Suppressor macrophage treated with lipopolysaccharide for 4 hours (primary cell): ENCODE measurements around the gene PEAK1.
A peak's percentile ranks its signal among the peaks of the same experiment; 100 is the strongest.

ENCODE experiments used
- DNase-seq: peaks from one replicate; pipeline ENCODE4 v3.0.0-alpha.2; 2020

PEAK1 gene, protein sequence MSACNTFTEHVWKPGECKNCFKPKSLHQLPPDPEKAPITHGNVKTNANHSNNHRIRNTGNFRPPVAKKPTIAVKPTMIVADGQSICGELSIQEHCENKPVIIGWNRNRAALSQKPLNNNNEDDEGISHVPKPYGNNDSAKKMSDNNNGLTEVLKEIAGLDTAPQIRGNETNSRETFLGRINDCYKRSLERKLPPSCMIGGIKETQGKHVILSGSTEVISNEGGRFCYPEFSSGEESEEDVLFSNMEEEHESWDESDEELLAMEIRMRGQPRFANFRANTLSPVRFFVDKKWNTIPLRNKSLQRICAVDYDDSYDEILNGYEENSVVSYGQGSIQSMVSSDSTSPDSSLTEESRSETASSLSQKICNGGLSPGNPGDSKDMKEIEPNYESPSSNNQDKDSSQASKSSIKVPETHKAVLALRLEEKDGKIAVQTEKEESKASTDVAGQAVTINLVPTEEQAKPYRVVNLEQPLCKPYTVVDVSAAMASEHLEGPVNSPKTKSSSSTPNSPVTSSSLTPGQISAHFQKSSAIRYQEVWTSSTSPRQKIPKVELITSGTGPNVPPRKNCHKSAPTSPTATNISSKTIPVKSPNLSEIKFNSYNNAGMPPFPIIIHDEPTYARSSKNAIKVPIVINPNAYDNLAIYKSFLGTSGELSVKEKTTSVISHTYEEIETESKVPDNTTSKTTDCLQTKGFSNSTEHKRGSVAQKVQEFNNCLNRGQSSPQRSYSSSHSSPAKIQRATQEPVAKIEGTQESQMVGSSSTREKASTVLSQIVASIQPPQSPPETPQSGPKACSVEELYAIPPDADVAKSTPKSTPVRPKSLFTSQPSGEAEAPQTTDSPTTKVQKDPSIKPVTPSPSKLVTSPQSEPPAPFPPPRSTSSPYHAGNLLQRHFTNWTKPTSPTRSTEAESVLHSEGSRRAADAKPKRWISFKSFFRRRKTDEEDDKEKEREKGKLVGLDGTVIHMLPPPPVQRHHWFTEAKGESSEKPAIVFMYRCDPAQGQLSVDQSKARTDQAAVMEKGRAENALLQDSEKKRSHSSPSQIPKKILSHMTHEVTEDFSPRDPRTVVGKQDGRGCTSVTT (N-terminal part only)

DNA sequence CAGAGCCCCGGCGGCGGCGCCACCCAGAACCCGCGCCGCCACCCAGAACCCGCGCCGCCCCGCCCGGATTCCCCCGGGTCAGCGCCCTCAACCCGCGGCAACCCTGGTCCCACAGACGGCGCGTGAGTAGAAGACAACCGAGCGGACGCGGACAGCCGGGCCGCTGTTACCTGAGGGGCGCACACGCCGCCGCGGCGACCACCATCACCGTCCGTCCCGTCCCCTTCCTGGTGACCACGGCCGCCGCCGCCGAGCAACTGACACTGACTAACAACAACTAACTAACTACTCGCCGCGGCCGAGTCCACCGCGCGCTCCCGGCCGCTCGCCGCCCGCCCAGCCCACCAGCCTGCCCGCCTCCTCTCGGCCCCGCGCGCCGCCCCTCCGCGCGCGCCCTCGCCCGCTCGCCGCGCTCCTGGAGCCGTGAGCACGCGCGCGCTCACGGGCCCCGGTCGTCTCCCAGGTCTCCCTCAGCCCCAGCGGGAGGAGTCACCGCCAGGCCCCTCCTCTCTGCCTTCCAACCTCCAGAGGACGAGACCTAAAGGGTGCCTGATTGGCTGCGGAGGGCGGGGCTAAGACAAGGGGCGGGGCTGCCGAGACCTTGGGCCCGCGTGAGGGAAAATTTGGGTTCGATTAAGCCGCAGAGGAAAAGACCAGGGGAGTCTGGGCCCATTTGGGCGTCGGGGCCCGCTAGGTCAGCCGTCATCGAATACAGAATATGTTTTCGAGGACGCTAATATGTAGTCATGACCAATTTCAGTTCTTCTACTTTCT, at the start of gene PEAK1:
Gene PEAK1 (minus strand): TSS at position 269 of the 774 bp plus-strand sequence. CDS start 238,178 bp downstream, outside the sequence.
- DNase-seq = peak; percentile 99

DNA sequence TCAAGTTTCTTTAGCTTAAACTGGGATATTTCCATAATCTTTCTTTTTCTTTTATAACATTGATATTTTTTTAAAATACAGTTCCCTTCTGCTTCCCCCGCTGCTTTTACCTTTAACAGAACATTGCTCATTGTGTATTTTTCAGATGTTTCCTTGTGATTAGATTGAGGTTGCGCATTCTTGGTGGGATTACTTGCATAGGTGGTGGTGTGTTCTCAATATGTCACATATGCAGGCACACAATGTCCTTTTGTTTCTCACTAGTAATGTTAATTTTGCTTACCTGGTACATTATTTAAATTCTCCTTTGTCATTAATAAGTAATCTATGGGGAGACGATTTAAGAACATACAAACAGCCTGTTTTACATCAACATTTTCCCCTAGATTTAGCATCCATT, 49.0 kb upstream of the PEAK1 start:
- DNase-seq = no peak

DNA sequence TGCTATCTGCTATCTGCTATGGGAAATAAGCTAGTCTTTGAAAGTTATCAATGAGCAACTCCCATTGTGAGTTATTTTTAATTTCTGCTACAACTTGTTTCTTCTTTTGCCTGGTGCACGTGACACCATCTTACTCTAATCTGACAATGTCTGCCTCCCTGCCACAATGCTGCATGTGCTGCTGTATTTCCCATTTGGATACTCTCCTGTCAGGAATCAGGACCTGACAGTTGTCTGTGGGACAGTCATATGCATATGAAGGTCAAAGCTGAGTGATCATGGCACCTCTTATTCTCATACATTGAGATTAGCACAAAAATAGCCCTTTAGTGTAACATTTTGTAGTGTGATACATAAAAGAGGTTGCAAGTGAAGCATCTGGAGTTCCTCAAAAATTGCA, 46.6 kb upstream of the PEAK1 start:
- no peak for DNase-seq

DNA sequence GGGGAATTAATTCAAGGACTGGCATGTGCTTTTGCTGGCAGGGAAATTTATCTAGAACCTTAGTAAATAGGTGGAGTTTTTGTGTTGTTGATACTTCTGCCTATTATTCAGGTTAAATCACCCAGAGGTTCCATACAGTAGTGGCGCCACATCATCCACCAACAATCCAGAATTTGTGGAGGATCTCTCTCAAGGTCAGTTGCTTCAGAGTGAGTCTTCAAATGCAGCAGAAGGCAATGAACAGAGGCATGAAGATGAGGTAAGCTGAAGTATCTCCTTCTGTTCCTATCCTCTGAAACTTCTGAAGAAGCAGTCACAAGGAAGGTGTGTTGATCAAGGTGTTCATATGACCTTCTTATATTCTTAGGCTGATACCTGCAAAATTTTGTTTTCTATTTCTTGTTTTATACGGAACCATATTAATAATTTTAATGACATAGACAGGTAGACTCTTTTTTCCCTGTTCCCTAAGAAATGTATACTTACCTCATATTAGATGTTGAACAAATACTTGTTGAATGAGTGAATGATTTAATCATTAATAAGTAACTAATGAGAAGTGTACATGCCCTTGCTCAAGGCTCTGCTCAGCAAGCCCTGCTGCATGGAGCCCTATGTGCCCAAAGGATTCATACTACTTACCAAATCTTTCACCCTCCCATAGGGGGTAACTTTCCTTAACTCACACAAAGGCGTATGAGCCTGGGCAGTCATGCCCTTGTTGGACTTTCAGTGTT, 44.4 kb upstream of the PEAK1 start:
- no peak for DNase-seq

DNA sequence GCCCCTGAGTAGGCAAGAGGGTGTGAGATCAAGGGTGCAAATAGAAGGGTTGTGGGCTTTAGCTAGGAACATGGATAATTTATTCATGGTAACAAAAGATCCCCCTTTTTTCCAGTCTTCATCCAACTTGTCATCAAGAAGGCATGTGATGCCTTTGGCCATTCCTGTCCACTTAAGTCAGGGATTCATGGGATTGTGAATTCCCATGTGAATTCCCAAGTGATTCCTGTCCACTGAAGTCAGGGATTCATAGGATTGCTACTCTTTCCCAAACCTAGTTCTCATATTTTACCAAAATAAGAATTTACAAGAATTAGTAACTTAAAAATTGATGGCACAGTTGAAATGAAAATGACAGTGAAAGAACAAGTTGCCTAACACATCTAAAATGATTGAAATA, 41.6 kb upstream of the PEAK1 start:
- no peak for DNase-seq

DNA sequence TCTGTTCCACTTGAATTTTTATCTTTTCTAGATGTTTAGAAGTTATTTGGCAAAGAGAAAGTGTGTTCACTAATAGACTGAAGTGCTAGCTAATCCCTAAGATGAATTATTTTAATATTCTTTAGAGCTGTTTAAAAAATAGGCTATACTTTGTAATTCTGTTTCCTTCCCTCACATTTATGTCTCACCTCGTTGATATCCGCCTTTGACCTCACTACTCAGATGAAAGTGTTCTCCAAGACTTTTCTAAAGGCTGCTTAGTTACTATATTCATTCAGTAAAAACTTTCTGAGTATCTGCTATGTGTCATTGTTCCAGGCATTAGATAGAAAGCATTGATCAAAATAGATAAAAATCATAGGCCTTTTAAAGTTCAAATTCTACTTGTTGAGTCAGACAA, 39.1 kb upstream of the PEAK1 start:
- no peak for DNase-seq

DNA sequence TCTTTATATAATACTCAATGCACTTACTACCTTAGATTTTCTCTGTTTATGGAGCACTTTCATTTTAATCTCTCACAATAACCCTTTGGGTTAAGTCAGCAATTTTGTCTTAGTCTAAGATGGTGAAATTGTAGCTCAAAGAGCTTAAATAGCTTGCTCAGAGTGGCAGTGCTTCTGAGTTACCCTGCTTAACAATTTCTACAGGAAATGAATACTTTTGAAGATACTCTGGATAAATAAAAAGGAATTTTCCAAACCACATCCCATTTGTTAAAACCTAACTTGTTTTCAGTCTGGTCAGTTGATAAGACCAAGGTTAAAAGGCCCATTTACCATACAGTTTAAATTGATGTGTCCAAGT, 38.0 kb upstream of the PEAK1 start:
- no peak for DNase-seq

DNA sequence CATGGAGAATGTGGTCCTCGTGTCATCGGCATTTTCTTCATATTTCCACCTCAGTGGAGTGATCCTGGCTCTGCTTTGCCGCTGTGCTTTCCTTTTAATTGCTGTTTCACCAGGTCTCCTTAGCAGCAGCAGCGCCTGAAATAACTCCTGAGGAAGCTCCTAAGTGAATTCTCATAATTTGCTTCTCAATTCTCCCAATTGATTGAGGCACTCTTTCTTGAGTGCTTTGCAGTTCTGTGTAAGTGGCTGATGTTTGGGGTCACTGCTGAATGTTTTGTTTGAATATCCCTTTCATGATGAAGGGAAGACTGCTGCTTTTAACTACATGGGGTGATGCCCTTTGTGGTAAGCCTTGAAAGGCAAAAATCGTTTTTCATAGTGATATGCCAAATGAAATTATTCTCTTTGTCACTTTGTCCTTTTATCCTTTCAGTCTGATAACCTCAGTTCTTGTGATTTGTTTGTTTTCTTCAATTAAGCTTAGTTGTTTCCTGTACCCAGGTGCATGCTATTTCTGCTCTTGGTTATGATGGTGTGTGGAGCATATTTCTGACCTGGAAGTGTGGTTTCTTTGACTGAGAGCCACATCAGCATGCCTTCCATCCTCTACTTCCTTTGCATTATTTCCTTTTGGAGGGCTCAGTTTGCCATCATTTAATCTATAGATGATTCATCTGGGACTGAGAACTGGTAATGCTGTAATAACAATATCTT, 37.4 kb upstream of the PEAK1 start:
- DNase-seq = no peak

DNA sequence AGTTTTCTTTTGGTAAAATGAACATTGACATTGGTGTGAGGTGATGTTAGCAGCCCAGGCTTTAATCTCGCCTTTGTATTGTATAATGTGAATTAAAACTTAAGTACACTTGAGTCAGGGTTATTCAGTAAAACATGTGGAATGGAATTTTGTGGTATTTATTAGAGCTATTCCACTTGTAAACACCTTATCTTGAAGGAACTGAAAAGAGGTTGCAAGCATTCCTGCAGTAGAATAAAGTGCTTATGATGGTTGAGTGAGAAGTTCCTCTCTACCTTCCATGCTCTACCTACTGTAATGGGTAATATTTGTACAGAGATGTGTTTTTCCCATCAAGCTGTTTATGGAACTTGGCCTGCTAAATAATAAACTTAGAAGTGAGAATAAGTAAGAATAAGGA, 36.8 kb upstream of the PEAK1 start:
- no peak for DNase-seq

DNA sequence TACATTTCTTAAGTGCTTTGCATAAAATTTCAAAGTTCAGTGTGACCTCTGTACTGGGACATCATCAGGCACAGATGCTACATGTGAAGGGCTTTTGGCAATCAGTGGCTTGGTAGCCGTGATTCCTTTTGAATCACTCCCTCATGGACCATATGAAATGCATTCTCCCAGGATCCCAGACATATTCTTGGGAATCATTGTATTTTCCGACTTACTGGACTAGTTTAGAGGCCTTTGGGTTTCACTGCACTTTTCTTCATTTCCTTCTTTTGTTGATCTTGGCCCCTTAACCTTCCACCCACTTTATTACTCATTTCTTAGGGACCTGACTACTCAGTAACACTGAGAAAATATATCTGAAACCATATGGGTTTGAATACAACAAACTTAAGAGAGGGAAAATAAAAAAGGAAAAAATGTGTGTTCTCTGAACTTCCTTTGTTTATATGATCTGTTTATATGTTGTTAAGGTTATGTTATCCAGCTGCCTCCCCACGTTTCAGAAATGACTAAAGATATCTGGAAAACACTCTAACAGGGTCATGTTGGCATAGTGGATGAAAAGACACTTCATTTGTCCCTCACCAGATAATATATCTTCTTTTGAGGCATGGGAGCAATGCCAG, 35.9 kb upstream of the PEAK1 start:
- DNase-seq = no peak

DNA sequence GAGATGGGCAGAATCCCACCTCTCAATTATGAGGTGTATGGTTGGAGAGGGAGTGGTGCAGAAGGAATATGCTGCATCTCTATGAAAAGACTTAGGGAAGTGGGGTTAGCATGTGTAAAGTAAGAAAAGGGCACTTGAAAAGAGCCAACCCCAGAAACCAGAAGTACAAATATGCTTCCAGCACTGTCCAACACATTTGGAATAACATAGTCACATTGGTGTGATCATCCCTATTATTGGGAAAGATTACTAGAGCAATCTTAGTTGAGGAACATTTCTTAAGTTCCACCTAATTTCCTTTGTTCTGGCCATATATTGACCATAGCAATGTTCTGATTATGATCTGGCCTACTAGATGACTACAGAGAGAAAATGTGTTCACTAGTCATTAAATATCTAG, 35.0 kb upstream of the PEAK1 start:
- DNase-seq = peak; percentile 19

DNA sequence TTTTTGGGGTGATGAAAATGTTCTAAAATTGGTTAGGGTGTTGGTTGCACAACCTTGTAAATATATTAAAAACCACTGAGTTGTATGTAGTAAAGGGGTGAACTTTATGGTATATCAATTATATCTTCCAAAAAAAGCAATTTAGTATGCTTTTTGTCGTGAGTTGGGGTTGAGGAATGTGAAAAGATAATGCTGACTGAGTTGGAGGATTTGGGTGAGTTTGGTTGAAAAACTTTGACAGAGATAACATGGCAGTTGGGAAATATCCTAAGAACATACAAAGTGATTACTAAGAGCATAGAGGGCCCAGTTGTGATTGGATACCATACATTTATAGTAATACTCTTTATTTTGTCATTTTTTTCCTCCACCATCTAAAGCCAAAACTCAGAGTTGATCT, 34.4 kb upstream of the PEAK1 start:
- DNase-seq = no peak

DNA sequence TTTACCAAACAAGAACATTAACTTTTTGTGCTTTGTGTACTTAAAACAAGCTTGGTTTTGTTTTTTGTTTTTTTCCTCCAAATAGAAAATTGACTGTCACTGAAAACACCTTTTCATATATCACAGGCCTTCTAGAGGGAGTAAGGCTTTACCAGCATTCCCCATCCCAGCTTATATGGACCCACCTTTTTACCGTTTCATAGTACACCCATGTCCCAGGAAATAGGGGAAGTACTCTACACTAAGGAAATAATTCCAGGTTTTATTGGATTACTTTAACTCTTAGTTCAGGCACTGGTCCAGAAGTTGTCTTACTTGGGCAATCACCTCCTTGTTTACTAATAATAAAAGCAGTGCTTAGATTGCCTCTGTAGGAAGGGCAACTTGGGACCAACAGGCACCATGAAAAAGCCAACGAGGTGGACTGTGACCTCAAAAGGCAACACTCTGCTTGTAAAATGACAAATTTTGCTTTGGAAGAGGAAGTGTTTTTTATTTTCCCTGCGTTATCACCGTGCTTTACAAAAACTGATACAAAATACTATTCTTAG, 27.0 kb upstream of the PEAK1 start:
- DNase-seq = no peak

DNA sequence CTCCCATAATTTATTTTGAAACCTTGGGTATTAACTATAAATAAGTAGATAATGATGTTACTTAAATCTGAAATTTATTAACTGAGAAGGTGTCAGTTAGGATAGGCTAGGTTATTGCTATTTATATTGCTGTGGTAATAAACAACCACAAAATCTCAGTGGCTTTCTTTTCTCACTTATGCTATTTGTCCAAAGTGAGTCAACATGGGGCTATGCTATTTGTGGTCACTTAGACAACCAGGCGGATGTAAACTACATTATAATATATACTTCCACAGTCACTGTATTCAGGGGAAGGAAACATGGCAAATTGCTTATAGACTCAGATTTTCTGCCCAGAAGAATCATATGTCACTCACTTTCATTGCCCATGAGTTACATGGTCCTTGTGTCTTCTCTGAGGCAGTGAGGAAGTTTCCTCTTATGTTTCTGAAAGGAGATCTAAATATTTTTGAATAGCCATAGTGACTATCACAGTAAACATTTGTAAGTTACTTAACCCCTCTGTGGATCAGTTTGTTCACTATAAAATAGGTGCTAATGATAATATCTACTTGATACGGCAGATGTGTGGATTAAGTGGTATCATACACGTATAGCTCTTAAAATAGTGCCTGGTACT, 20.6 kb upstream of the PEAK1 start:
- DNase-seq = peak; percentile 9

DNA sequence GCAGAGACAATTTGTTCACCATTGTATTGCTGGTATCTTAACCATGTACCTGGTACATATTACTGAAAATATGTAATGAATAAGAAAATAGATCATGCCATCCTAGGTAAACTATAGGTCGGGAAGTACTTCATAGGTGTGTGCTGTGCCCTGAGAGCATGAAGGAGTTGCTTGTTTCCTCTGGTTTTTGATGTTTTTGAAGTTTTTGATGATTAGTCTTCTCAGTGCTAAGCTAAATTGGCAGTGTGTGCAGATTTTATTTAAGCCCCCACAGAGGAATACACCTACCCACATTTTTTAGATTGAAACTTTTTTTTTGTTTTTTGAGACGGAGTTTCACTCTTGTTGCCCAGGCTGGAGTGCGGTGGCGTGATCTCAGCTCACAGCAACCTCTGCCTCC, 17.4 kb upstream of the PEAK1 start:
- no peak for DNase-seq

DNA sequence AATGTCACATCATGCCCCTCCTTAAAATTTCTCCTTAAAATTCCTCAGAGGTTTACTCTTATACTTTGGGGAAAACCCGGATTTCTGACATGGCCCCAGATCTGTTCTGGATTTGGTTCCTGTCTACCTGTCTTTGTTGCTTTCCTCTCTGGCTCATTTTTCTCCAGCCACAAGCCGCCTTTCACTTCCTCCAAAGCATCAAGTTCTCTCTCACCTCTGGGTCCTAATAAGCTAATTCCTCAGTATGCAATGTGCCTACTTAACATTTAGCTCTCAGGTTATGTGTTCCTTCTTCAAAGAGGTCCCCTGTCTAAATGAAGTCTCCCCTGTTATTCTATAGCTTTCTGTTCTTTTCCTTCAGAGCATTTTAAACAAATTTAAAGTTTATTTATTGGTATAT, 16.9 kb upstream of the PEAK1 start:
- no peak for DNase-seq

DNA sequence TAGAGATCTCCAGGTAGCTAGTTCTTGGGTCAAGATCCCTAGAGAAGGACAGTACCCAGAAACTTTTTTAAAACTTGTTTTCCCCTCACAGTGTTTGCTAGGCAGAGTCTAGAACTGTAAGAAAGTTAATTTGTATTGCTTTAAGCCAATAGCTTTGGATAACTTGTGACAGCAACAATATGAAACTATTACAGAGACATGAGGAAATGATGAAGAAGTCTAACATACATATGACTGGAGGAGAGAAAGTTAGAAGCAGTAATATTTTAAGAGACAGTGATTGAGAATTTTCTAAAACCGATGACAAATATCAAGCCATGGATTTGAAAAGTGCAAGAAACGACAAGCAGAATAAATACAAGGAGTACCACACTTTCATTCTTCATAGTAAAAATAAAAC, 10.7 kb upstream of the PEAK1 start:
- no peak for DNase-seq

DNA sequence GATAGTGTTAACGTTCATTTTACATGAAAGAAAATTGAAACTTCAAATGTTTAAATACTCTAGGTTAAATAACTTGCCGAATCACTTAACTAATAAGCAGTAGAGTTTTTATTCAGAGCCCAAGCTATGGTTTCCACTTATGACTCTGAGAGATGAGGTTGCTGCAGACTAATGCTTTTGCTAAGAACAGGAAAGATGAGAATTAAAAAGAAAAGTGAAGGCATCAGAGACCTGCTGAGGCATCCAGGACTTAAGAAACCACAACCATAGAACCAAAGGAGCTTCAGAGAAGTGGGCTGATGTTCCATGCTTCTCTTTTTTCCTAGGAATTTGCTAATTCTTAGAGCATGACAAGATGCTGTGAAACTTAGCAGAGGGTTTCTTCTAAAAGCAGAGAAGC, 10.3 kb upstream of the PEAK1 start:
- DNase-seq = peak; percentile 45

DNA sequence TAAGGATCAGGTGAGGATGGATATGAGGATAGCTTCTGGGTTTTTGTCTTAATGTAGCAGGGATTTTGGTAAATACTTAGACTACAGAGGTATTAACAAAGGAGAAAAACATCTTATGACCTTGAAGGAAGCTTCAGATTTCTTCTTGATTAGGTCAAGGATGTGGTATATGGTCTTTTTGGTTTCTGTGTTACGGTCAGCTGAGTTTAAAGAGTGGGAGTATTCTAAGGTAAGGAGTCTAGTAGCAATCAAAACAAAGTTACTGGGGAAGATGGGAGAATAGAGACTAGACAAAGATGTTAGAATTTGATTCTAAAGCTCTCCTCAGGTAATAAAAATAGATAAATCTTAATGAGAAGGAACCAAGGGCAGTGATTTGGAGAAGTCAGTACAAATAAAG, 7.0 kb upstream of the PEAK1 start:
- no peak for DNase-seq

DNA sequence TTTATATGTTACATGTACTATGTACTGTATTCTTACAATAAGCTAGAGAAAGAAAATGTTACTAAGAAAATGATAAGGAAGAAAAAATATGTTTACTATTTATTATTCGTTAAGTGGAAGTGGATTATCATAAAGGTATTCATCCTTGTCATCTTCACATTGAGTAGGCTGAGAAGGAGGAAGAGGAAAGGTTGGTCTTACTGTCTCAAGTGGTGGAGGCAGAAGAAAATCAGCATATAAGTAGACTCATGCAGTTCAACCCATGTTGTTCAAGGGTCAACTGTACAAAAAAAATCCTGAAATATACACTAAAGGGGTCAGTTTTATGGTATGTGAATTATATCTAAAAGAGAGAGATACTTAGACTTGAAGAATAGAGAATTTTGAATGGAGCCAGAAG, 6.5 kb upstream of the PEAK1 start:
- DNase-seq = no peak
